ACHN (cell line): Measurements from ENCODE around the gene MARCHF2.
"Not testable (repeated sequence)": the region's sequence is repeated elsewhere in the genome, so short reads cannot be mapped to it uniquely, and the experiment has no call there.

Source experiments
- DNase-seq: peaks from one replicate; pipeline ENCODE4 v3.0.0-alpha.2; 2015
- in situ Hi-C: cut with HindIII; loops from 2 replicates; pipeline ENCODE4 v1.10.0; 2017; ENCODE audit warnings: low sequenced_read_pairs, low pct_ligation_motif_present, low pct_unique_long_range_greater_than_20kb

Gene MARCHF2

GRCh38 chr19:8412783-8413628, at the start of gene MARCHF2:
TSS of gene MARCHF2 (plus strand) at chr19:8413305. CDS start at chr19:8421841, 8,536 bp downstream.
- in situ Hi-C loops = no loop called here

GRCh38 chr19:8363803-8364771, 49.0 kb upstream of the MARCHF2 start, which contains the start of gene ANGPTL4:
TSS of gene ANGPTL4 (plus strand) at chr19:8364155. CDS start at chr19:8364322, 167 bp downstream.
- DNase-seq = peak; percentile 76
- in situ Hi-C loops = no loop called here

More at GRCh38 chr19:8412783-8413628, at the start of gene MARCHF2:
- peak; percentile 93 for DNase-seq

- in situ Hi-C loops = no loop called here
- DNase-seq = no peak
These were observed 47.0 kb upstream of the MARCHF2 start for GRCh38 chr19:8366121-8366581.

- in situ Hi-C loops = no loop called here
- no peak for DNase-seq
These were observed 46.2 kb upstream of the MARCHF2 start for GRCh38 chr19:8366961-8367326.

GRCh38 chr19:8367327-8368001, 45.6 kb upstream of the MARCHF2 start:
- in situ Hi-C loops = no loop called here
- DNase-seq = peak; percentile 90

GRCh38 chr19:8370176-8371010, 42.7 kb upstream of the MARCHF2 start:
- no peak for DNase-seq
- in situ Hi-C loops = no loop called here

- in situ Hi-C loops = no loop called here
These were observed 41.9 kb upstream of the MARCHF2 start for GRCh38 chr19:8371011-8371804.

GRCh38 chr19:8373867-8374813, 39.0 kb upstream of the MARCHF2 start:
- no peak for DNase-seq
- in situ Hi-C loops = no loop called here

More at GRCh38 chr19:8371011-8371804, 41.9 kb upstream of the MARCHF2 start:
- no peak for DNase-seq

GRCh38 chr19:8375766-8376165, 37.3 kb upstream of the MARCHF2 start:
- DNase-seq, in situ Hi-C loops: not testable (repeated sequence)

- DNase-seq, in situ Hi-C loops: not testable (repeated sequence)
These were observed 36.6 kb upstream of the MARCHF2 start for GRCh38 chr19:8376373-8376974.

- in situ Hi-C loops = no loop called here
- DNase-seq = no peak
These were observed 35.5 kb upstream of the MARCHF2 start for GRCh38 chr19:8377598-8377997.

- in situ Hi-C loops = not testable (repeated sequence)
These were observed 33.8 kb upstream of the MARCHF2 start for GRCh38 chr19:8379156-8379891.

GRCh38 chr19:8384569-8384968, 28.5 kb upstream of the MARCHF2 start:
- DNase-seq, in situ Hi-C loops: not testable (repeated sequence)

More at GRCh38 chr19:8379156-8379891, 33.8 kb upstream of the MARCHF2 start:
- not testable (repeated sequence) for DNase-seq

GRCh38 chr19:8385103-8385502, 28.0 kb upstream of the MARCHF2 start:
- in situ Hi-C loops, DNase-seq: not testable (repeated sequence)

GRCh38 chr19:8385566-8385965, 27.5 kb upstream of the MARCHF2 start:
- DNase-seq, in situ Hi-C loops: not testable (repeated sequence)
